ENCODE measurements around the gene WWC1.

GRCh38 chr5:168307022-168307421 lies 15.6 kb downstream of the WWC1 start:
- no peak for TF ChIP-seq CTCF (IDR thresholded peaks at IDR 0.05)
- TF ChIP-seq POLR2A (IDR thresholded peaks at IDR 0.05) = no peak

All from adrenal gland (tissue), 5 donors.